CD14-positive monocyte (primary cell): ENCODE measurements around the gene PDE4D. TPM values are rescaled to one million over a fixed set of nuclear protein-coding genes. Genes with fewer than 3 reads are reported as not detected.

Source experiments
- DNase-seq, 3 donors: peaks; one replicate each; pipeline ENCODE4 v3.0.0-alpha.2; 2011 to 2022
- H2AFZ ChIP-seq: 2 replicates; pipeline ENCODE4 v1.6.0; 2012; ENCODE audit warnings: mild to moderate bottlenecking, low read depth, low read length, inconsistent platforms; ENCODE audit not compliant: insufficient read depth, poor library complexity, severe bottlenecking
- H3K27ac ChIP-seq, 2 donors: 1 replicate in 1 of 2; 2 replicates in 1 of 2; pipeline ENCODE4 v1.5.1; 2012 to 2013; ENCODE audit warnings: low read length in 2 of 2, control low read depth in 1 of 2, inconsistent platforms in 1 of 2, low read depth in 1 of 2, mild to moderate bottlenecking in 1 of 2
- H3K27me3 ChIP-seq, 2 donors: one replicate each; pipeline versions ENCODE4 v1.6.0 to v1.6.1; 2011 to 2013; ENCODE audit warnings: low read length in 2 of 2; ENCODE audit not compliant: control insufficient read depth in 2 of 2, insufficient read depth in 2 of 2
- H3K36me3 ChIP-seq, 2 donors: replicated peaks in 1 of 2; 1 replicate in 1 of 2; 2 replicates in 1 of 2; pipeline versions ENCODE4 v1.5.1 to v1.6.1; 2012 to 2013; ENCODE audit warnings: low read length in 2 of 2, control low read depth in 1 of 2, inconsistent platforms in 1 of 2, mild to moderate bottlenecking in 1 of 2; ENCODE audit not compliant: insufficient read depth in 2 of 2, control insufficient read depth in 1 of 2
- H3K4me1 ChIP-seq, 2 donors: 1 replicate in 1 of 2; 2 replicates in 1 of 2; pipeline versions ENCODE4 v1.5.1 to v1.6.1; 2012 to 2013; ENCODE audit warnings: low read length in 2 of 2, control low read depth in 1 of 2, inconsistent platforms in 1 of 2, mild to moderate bottlenecking in 1 of 2, moderate library complexity in 1 of 2; ENCODE audit not compliant: insufficient read depth in 2 of 2, control insufficient read depth in 1 of 2
- H3K4me2 ChIP-seq: replicated peaks from 2 replicates; pipeline ENCODE3; 2012; ENCODE audit warnings: low read length, moderate library complexity, mild to moderate bottlenecking; ENCODE audit not compliant: poor library complexity, severe bottlenecking; ENCODE audit errors: extremely low read depth
- H3K4me3 ChIP-seq, 3 experiments: fragments of 200-600 bp in 1 of 3; sonication (generic) in 1 of 3; replicated peaks in 1 of 3; 1 replicate in 2 of 3; 2 replicates in 1 of 3; pipeline ENCODE4 v1.5.1; 2011 to 2013; ENCODE audit warnings: low read length in 3 of 3, mild to moderate bottlenecking in 3 of 3, control low read depth in 2 of 3, low read depth in 2 of 3, inconsistent platforms in 1 of 3, moderate library complexity in 1 of 3
- H3K79me2 ChIP-seq: 2 replicates; pipeline ENCODE4 v1.6.0; 2012; ENCODE audit warnings: mild to moderate bottlenecking, control low read depth, inconsistent platforms, low read length, moderate library complexity; ENCODE audit not compliant: insufficient read depth
- H3K9ac ChIP-seq: 2 replicates; pipeline ENCODE4 v1.6.0; 2017; ENCODE audit warnings: low read length, mild to moderate bottlenecking; ENCODE audit not compliant: insufficient read depth, poor library complexity, severe bottlenecking
- H3K9me3 ChIP-seq, 2 donors: replicated peaks in 1 of 2; 1 replicate in 1 of 2; 2 replicates in 1 of 2; pipeline versions ENCODE4 v1.5.1 to v1.6.1; 2012 to 2013; ENCODE audit warnings: low read length in 2 of 2, control low read depth in 1 of 2; ENCODE audit not compliant: control insufficient read depth in 1 of 2, insufficient read depth in 1 of 2
- H4K20me1 ChIP-seq: 2 replicates; pipeline ENCODE4 v1.6.0; 2012; ENCODE audit warnings: mild to moderate bottlenecking, low read length, control low read depth, moderate library complexity; ENCODE audit not compliant: insufficient read depth
- H3K27ac Mint-ChIP-seq, 7 donors: one replicate each; pipeline ENCODE4 v1.8.0; 2020; ENCODE audit warnings: mild to moderate bottlenecking in 7 of 7, mixed read lengths in 7 of 7, moderate library complexity in 6 of 7, inconsistent platforms in 2 of 7
- H3K27me3 Mint-ChIP-seq, 3 donors: one replicate each; pipeline ENCODE4 v1.8.0; 2021 to 2022; ENCODE audit warnings: low read depth in 3 of 3, mild to moderate bottlenecking in 3 of 3, mixed read lengths in 3 of 3, moderate library complexity in 3 of 3, inconsistent platforms in 1 of 3
- H3K36me3 Mint-ChIP-seq, 2 donors: one replicate each; pipeline ENCODE4 v1.8.0; 2020; ENCODE audit warnings: mixed read lengths in 2 of 2, inconsistent platforms in 1 of 2, mild to moderate bottlenecking in 1 of 2
- H3K4me1 Mint-ChIP-seq: one replicate; pipeline ENCODE4 v1.8.0; 2020; ENCODE audit warnings: mild to moderate bottlenecking, mixed read lengths
- H3K4me3 Mint-ChIP-seq, 2 donors: one replicate each; pipeline ENCODE4 v1.8.0; 2020; ENCODE audit warnings: mild to moderate bottlenecking in 2 of 2, mixed read lengths in 2 of 2, moderate library complexity in 1 of 2
- H3K9me3 Mint-ChIP-seq, 7 donors: one replicate each; pipeline ENCODE4 v1.8.0; 2020 to 2022; ENCODE audit warnings: mixed read lengths in 7 of 7, mild to moderate bottlenecking in 6 of 7, moderate library complexity in 6 of 7, inconsistent platforms in 2 of 7
- CTCF ChIP-seq: fragments of 200-600 bp; IDR thresholded peaks from one replicate; pipeline ENCODE4 v1.8.0; 2022; ENCODE audit warnings: antibody characterized with exemption, mild to moderate bottlenecking
- WGBS: methylation state at CpG from one replicate; pipeline ENCODE4 v1.1.5; 2013; ENCODE audit warnings: missing lambda C conversion rate; ENCODE audit not compliant: insufficient coverage; 5-methylcytosine and 5-hydroxymethylcytosine counted together
- intact Hi-C, 2 donors: fragments of 100-400 bp; cut with micrococcal nuclease; formaldehyde crosslinking; loops; one replicate each; pipeline versions ENCODE4 v1.15.0 to v1.15.1; 2023
- polyA plus RNA-seq, 3 donors: library from polyadenylated mRNA; depleted of rRNA in 1 of 3; unstranded in 2 of 3; stranded (reverse) in 1 of 3; fragments of 300-500 nt in 2 of 3; fragments of >200 nt in 1 of 3; fragmentation: Illumina TruSeq in 2 of 3; gene quantifications; 1 replicate in 2 of 3; 2 replicates in 1 of 3; pipeline ENCODE4 v1.2.3, GENCODE V29; 2012 to 2021

PDE4D gene
- polyA plus RNA-seq, 3 donors: 1.9 to 3.4 (median 2.8) TPM

GRCh38 chr5:59126016-59126707 lies 767.4 kb downstream of the PDE4D start:
- WGBS: no CpG with 5 or more reads among the region's 5 CpGs
- Histone ChIP-seq H2AFZ (no peak overlapping the region), H3K4me1 (peaks cover 6 to 9% of the 10 kb centered on the region in 2 donors), H3K27ac (no peak overlapping the region), H3K9ac (no peak overlapping the region), H4K20me1 (no peaks in the 10 kb centered on the region), H3K79me2 (no peaks in the 10 kb centered on the region), H3K9me3 (no peaks in the 10 kb centered on the region), H3K27me3 (no peaks in the 10 kb centered on the region), H3K4me2 (no peak overlapping the region), H3K4me3 (no peak overlapping the region), H3K36me3 (no peaks in the 10 kb centered on the region)
- no peak for DNase-seq
- Mint-ChIP-seq H3K9me3 (no peaks in the 10 kb centered on the region), H3K4me3 (no peak overlapping the region), H3K36me3 (no peaks in the 10 kb centered on the region), H3K27me3 (peaks cover 0 to 2% (median 0%) of the 10 kb centered on the region in 3 donors), H3K27ac (no peak overlapping the region), H3K4me1 (peaks cover 11% of the 10 kb centered on the region)
- no peak for TF ChIP-seq CTCF
- intact Hi-C loops: loop anchor here in 1 of 2 donors (5.0 kb wide), 1 partner anchor 84 kb away; no protein-coding TSS in a partner anchor

GRCh38 chr5:59125011-59125961 lies 768.2 kb downstream of the PDE4D start:
- Histone ChIP-seq H3K9me3 (no peaks in the 10 kb centered on the region), H3K4me3 (no peak overlapping the region), H3K27me3 (no peaks in the 10 kb centered on the region), H3K79me2 (no peaks in the 10 kb centered on the region), H3K27ac (no peak overlapping the region), H2AFZ (no peak overlapping the region), H3K9ac (no peak overlapping the region), H3K4me1 (peaks cover 6 to 9% of the 10 kb centered on the region in 2 donors), H3K4me2 (no peak overlapping the region), H3K36me3 (no peaks in the 10 kb centered on the region), H4K20me1 (no peaks in the 10 kb centered on the region)
- WGBS: 75% methylated on average over 4 of the region's 9 CpGs
- H3K4me1 Mint-ChIP-seq: peaks cover 7% of the 10 kb centered on the region
- intact Hi-C loops: loop anchor here in 1 of 2 donors (5.0 kb wide), 1 partner anchor 83 kb away; no protein-coding TSS in a partner anchor
- no peaks in the 10 kb centered on the region for H3K36me3 Mint-ChIP-seq
- H3K9me3 Mint-ChIP-seq: no peaks in the 10 kb centered on the region
- H3K27ac Mint-ChIP-seq: no peak overlapping the region
- TF ChIP-seq CTCF: no peak
- DNase-seq: no peak
- no peak overlapping the region for H3K4me3 Mint-ChIP-seq
- H3K27me3 Mint-ChIP-seq: peaks cover 0 to 2% (median 0%) of the 10 kb centered on the region in 3 donors
